Embryonic facial prominence (tissue), 1 donor: ENCODE data around the gene ADAM30.

Experiments used
- DNase-seq: peaks from one replicate; pipeline ENCODE4 v3.0.0-alpha.2; 2016; ENCODE audit errors: extremely low spot score

ADAM30 gene

DNA sequence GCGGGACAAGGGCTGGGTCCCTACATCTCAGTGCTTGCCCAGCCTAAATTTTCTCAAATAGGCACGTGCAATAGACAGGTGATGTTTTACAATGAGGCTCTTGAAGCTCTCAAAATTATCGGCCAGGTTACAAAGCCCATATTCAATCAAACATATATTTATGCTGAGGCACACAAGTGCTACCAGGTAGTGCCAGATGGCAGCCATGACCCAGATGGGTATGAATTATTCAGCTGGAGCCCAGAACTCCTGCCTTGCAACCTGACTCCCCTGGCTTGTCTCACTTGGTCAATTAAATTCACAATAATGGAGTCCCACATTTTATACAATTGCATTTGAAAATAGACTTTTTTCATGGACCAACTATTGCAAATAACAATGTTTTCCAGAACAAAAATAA is 12.3 kb upstream of the ADAM30 start:
- no peak for DNase-seq

DNA sequence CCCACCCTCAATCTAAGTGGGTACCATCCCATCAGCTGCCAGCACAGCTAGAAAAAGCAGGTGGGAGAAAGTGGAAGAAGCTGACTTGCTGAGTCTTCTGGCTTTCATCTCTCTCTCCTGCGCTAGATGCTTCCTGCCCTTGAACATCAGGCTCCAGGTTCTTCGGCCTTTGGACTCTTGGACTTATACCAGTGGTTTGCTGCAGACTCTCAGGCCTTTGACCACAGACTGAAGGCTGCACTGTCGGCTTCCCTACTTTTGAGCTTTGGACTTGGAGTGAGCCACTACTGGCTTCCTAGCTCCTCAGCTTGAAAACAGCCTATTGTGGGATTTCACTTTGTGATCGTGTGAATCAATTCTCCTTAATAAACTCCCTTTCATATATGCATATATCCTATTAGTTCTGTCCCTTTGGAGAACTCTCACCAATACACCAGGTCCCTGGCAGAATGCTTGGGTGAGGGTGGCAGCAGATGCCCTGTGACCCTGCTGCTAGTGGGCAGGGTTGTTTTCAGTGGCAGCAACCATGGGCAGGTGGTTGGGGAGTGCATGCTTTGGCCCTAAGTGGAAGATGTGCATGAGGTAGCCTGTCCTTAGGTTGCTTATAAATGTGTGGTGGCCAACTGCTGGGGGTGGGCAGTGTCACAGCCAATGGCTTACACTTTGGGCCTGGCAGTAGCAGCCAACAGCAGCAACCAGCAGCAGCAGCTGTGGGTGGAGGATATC is 10.8 kb upstream of the ADAM30 start:
- no peak for DNase-seq

DNA sequence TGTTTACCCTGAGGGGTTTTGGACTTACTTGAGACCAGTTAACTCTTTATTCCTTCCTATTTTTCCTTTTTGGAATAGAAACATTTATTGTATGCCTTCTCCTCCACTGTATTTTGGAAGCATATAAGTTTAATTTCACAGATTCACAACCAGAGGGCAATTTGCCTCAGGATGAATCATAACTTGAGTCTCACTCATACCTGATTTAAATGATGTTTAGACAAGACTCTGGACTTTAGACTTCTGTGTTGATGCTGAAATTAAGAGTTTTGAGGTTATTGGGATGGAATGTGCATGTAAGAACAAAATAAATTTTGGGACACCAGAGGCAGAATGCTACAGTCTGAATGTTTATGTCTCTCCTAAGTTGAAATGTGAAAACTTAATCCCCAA is 7.1 kb upstream of the ADAM30 start:
- no peak for DNase-seq

DNA sequence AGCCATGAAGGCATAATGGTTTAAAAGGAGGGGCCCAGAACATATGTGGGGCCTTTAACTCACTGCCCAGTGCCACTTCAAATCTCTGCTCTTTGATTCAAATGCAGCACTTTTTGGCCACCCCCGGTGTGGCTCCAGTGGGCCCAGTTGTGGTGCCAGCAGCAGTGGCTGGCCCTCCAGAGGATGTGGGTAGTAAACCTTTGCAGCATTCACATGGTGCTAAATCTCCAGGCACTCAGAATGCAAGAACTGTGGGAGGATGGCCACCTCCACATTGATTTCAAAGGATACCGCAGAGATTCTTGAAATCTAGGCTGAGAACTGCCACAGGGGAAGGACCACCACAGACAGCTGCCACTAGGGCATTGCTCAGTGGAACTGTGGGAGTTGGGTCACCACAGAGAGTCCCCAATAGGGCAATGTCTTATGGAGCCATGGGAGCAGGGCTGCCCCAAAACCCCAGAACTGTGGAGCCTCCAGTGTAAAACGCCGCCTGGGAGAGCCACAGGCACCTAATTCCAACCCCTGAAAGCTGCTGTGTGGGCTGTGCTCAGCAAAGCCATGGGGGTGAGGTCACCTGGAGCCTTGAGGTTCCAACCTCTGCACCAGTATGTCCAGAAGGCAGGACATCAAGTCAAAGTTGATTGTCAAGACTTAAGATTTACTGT is 6.6 kb upstream of the ADAM30 start:
- DNase-seq: no peak

DNA sequence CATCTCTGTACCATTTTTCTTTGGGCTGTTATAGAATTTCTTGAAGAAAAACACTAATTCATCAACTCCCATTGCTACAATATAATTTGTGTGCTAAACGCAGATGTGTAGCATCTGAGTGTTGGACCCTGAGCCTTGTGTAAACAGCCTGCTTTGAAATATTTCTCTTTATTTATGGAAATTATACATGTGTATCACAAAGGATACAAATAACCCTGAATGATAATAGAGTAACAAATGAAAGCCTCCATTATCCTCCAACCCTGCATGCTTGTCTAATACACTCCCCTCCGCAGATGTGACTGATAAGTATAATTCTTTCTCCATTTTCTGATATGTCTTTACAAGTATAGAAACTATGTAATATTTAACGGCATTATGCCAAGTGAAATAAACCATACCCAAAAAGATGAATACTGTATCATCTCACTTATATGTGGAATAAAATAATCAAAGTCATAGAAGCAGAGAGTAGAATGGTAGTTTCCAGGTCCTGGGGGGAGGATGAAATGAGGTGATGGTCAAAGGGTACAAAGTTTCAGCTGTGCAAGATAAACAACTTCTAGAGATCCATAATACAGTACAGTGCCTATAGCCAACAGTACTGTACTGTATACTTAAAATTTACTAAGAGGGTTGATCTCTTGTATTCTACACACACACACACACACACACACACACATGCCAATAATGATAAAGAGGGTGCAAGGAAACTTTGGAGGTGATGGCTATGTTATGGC is 2.8 kb upstream of the ADAM30 start:
- no peak for DNase-seq

DNA sequence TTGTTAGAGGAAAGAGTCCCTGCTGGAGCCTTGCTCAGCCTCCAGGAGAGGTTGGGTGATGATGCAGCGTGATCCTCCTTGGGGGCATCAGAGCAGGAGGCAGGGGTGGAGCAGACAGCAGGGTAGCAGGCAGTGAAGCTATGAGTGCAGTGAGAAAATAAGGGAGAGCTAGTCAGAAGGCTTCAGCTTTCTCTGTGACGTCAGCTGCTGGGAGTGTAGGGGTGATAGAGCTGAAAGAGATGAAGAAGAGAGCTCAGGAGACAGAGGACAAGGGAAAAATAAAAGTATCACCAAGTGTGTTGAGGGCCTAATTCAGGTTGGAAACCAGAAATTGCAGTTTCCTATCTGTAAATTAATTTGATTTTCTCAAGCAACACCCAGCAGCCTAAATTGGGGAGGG is 2.2 kb upstream of the ADAM30 start:
- no peak for DNase-seq

DNA sequence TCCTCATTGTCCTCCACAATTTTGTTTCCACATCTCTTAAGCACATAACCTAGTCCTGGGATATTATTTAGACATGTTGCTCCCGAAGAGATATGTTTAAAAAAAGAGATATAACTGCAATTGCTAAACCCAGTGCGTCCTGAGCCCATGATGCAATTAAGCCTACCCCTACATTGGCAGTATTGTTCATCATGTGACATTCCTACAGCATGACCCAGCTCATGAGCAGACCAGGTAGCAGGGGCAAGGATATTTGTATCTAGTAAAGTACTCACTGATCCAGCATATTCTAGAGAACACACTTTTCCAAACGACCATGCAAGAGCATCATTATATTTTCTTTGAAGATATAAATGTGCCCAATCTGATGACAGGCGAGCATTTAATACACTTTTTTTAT is 1.2 kb downstream of the ADAM30 start:
- no peak for DNase-seq

DNA sequence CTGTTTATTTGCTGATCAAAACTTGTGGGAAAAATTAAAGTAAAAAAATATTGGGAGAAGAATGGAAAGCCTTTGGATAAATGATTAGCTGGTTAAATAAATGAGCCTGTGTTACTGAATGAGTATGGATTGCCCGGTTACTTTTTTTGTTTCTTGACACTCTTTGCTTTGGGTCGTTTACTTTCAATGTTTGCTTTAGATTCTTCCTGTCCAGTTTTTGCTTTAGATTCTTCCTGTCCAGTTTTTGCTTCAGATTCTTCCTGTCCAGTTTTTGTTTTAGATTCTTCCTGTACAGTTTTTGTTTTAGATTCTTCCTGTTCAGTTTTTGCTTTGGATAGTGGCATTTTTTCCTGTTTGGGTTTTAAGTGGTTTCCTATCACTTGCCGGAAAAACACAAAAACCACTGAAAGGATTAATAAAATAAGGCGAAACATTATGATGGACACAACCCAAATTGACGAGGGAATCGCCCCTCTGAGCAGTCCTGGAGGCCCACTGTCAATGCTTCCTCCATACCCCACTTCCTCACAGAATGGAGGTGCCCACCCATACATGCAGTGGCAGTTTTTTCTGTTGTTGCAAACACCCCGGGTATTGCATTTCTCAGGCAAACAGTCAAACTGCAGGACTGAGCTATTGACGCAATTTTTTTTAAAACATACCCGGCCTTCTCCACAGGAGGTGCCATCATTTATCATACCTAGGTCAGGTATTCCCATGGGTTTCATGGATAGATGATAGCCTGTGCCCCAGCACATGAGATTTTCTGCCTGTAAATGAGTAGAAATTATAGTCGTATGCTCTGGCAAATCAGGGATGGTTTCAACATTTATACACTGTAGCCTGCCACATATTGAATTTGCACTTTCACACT is 2.3 kb downstream of the ADAM30 start:
- no peak for DNase-seq

DNA sequence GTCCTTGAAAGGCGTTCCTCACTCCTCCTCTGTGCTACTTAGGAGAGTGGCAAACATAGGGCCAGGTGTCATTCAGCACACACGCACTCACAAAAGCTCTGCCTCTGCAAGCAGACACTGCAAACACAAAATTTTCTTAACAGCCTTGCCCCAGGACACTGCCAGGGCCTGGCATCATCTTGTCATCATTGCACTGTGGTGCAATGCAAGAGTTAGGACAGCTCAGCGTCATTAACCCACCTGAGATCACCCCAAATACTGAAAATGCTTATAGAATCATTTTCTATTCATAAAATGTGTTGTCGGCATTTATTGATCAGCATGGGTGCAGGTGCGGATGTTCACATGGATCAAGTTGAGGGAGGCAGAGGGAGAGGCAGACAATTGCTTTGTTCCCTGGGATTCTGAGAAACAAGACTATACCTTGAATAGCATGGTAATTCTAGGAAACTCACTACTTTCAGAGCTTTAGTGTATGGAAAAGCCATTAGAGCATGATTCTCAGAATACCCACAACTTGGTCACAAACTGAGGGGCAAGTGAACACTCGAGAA is 3.0 kb downstream of the ADAM30 start:
- DNase-seq: no peak

DNA sequence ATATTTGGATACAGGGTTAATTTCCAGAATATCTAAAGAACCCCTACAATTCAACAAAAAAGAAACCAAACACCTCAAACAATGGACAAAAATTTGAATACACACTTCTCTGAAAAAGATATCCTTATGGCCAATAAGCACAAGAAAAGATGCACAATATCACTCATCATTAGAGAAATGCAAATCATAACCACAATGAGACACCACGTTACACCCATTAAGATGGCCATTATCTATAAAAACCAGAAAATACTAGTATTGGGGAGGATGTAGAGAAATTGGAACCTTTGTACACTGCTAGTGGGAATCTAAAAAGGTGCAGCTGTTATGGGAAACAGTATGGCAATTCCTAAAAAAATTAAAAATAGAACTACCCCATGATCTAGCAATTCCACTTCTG is 4.9 kb downstream of the ADAM30 start:
- DNase-seq: no peak

DNA sequence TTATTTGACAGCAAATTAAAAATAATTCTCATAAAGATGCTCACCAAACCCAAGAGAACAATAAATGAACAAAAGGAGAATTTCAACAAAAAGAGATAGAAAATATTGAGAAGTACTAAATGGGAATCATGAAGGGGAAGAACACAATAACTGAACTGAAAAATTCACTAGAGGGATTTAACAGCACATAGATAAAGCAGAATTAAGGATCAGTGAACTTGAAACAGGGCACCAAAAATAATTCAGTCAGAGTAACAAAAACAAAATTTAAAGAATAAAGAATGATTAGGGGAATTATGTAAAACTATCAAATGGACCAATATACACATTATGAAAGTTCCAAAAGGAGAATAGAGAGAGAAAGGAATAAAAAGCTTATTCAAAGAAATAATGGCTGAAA is 7.8 kb downstream of the ADAM30 start:
- DNase-seq: no peak

DNA sequence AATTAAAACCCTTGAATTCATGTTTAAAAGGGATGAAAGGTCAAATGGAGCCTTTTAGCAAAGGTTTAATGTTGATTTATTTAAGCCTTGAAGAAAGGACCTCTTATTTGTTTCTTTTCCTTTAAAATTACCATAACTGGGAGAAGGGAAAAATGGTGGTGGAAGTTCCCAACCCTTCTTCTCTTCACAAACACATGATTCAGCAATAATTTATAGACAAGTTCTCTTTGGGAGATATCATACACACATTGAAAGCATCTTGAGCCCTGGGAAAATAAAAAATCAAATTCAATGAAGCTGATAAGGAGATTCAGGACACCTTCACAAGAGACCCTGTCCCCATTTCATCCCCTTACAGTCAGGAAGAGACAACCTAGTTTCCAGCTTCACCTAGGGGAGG is 8.9 kb downstream of the ADAM30 start:
- no peak for DNase-seq

DNA sequence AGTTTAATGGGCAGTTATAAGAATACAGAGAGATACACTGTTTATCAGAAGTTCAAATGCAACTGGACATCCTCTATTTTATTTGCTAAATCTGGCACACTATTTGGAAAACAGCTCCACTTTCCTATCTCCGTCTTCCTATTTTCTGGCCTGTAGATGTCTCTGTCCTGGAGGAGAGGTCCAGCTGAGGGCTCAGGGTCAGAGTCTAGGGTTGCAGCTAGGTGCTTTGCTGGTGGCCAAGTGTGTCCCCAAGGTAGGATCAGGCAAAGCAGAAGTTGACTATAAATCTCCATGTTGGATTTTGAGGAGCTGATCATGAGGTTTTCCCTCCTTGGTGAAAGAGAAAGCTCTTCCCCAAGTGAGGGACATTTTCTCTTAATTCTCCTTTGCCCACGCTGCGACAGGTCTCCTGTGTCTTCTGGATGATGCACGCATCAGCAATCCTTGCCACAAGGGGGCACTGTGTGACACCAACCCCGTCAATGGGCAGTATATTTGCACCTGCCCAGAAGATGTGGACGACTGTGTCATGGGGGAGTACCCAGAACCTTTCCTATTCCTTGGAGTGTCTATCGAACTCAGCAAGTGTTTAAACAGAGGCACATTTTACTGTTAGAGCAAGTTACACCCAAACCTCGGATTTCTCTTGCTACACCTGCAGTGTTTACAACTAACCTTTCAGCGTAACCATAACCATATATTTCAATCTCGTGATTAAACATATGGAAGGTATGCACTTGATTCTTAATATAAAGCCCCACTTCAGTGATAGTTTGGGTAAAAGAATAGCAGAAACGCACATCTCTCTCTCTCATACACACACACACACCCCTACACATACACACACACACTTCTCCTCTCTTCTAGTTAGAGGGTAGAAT is 10.2 kb downstream of the ADAM30 start:
- no peak for DNase-seq

DNA sequence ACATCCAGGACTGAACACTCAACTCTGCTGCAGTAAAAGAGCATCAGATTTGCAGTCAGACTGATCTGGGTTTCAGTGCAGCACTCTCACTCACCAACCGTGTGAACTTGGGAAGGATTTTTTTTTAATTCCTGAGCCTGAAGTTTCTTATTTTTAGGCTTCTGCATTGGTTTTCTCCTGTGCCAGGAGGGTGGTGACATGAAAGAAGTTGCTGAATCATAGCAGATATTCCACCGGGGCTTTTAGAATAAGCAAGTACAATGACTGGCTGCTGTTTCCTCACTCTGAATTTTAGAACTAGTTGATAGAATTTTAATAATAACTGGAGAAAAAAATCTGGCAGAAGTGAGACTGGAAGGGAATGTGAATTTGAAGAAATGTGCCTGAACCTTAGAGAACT is 11.6 kb downstream of the ADAM30 start:
- no peak for DNase-seq

DNA sequence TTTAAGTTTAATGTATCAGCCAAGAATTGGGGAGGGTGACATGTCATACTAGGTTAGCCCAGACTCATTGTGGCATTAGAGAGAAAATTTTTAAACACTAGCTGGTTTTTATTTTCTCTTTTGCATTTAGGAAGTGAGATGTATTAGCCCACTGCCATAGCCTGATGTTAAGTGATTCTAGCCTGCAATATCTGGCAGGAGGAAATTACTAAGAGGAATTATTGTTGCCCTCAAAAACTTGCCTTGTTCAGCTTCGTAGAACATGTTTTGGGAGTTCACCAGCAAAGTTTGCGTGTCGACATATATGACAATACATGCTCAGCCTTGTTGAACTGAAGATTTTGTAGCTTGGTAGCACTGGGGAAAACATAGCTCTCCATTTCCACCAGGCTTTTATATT is 12.5 kb downstream of the ADAM30 start:
- DNase-seq: no peak

DNA sequence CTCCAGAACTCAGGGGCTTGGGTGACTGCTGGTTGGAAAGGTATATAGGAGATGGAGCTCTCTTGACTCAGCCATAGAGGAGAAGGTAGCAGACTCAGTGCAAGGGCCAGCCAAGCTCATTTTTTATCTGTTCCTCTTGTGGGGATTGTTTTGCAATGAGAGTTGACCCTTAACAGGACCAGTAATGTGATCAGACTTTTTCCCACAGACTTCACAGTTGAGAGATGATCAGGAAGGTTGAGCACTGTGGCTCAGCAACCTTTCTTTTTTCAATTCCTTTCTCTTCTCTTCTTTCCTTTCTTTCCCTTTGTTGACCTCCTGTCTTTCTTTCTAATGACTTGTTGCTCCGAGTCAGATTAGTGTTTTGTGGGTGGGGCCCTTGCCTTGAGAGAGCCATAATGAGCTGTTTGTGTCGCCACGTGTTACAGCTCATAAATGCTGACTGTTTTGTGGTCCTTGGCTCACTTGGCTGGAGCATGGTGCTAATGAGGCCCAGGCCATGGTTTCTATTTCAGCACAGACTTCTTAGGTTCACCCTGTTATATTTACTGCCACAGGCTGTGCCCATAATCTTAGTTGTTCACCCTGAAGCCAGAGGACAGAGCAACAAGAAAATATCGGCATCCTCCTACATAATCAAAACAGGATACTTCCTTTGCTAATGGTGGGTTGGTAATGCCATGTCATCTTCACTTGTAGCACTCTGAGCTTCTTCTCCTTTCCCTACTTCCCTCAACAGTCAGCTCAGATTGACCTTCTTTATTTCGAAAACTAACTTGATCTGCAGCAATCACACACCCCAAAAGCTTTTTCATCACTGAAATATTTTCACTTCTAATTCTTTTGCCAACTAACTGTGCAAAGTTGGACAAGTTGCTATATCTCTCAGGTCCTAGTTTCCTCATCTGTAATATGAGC is 13.9 kb downstream of the ADAM30 start:
- no peak for DNase-seq

DNA sequence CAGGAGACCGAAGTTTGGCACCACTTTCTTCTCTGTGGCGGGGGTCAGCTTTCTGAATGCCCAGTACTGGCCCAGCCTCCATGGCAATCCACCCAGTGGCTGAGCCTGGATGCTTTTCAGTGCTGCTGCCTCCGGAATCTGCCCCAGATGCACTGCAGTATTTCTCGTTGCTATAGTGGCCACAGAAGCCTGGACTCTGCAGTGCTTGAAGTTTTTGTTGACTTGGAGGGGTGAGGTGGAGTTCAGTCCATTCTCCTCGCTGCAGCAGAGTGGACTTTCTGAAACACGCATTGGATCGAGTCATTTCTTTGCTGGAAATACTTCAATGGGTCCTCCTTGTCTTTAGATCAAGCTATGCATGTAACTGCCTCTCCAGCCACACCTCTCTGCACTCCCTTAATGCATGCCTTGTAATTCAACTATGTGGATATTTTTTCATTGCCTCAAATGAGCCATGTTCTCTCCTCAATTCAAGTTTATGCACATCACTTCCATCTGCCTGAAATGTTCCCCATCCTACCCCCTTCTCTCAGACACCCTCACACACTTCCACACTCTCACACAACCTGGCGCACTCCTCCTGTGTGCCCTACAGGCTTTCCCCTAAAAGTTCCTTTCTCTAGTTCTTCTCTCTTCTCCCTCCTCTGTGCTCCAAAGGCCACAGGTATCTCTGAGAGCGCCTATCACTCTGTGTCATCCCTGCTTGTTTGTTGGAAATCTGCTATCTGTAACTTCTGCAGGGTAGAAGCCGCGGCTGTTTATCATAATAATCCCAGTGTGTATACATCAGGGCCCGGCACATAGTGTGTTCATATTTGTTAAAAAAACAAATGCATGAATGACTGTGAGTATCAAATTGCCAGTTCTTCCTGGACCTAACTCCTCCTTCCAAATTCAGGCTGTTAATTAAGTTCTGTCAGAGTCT is 16.5 kb downstream of the ADAM30 start:
- no peak for DNase-seq

DNA sequence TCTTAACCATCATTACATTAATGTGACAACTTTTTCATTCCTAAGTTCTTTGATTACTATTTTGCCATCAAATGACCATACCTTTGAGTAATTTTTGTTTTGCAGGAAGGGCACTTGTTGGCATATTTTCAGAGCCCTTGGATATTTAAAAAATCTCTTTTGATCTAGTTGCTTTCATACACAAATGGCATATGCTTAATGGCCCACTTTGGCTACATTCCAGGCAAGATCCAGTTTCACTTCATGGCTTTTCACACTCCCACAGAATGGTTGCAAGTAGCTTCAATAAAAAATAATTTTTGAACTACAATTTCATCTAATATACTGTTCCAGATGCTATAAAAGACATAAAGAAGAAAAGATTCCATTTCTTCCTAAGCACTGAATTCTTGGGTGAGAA is 18.1 kb downstream of the ADAM30 start:
- DNase-seq: no peak

DNA sequence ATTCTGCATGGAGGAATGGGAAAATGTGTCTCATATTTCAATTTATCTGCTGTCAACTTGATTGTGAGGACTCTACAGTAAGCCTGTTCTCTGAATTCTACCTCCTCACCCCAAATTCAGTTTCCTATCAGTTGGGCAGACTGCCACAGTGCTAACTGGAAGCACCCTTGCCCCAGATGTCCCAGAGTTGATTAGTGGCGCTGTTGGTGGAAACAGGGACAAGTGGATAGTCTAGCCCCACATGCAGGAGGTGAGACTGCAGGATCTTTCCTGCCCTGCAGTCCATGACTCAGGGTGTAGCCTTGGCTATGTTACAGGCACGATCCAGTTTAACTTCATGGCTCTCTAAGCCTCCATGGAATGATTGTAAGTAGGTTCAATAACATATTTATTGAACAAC is 22.1 kb downstream of the ADAM30 start:
- DNase-seq: no peak
